ENCODE measurements around the gene APC2.

DNA sequence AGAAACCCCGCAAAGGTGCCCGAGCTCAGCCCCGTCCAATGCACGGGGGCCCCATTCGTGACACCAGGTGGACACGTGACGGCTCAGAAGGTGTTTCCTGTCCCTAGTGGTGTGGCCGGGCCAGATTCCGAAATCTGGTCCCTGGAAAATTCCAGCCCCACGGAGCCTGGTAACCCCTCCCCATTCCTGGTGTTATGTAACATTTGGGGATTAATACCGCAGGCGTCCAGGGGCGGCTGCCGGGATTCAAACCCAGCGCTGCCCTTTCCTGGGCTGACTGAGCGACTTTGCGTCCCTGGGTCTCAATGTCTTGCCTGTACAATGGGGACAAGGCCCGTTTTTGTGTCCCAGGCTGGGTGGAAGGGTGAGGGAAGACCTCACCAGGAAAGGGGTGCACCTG, 72.9 kb downstream of the APC2 start:
- TF ChIP-seq, protein P1, sequence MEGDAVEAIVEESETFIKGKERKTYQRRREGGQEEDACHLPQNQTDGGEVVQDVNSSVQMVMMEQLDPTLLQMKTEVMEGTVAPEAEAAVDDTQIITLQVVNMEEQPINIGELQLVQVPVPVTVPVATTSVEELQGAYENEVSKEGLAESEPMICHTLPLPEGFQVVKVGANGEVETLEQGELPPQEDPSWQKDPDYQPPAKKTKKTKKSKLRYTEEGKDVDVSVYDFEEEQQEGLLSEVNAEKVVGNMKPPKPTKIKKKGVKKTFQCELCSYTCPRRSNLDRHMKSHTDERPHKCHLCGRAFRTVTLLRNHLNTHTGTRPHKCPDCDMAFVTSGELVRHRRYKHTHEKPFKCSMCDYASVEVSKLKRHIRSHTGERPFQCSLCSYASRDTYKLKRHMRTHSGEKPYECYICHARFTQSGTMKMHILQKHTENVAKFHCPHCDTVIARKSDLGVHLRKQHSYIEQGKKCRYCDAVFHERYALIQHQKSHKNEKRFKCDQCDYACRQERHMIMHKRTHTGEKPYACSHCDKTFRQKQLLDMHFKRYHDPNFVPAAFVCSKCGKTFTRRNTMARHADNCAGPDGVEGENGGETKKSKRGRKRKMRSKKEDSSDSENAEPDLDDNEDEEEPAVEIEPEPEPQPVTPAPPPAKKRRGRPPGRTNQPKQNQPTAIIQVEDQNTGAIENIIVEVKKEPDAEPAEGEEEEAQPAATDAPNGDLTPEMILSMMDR (IDR thresholded peaks at IDR 0.05): no peak
- TF ChIP-seq EZH2phosphoT487 (IDR thresholded peaks at IDR 0.05): no peak
- no peak for TF ChIP-seq EZH2 (IDR thresholded peaks at IDR 0.05)
